NCI-H1092 treated with DMSO at 0.1 percent for 48 hours (cell line): ENCODE measurements around the gene KRTAP10-8.

Experiments used
- DNase-seq: peaks from one replicate; lab custom pipeline; 2025; lab: John Stamatoyannopoulos, UW

The KRTAP10-8 gene, protein sequence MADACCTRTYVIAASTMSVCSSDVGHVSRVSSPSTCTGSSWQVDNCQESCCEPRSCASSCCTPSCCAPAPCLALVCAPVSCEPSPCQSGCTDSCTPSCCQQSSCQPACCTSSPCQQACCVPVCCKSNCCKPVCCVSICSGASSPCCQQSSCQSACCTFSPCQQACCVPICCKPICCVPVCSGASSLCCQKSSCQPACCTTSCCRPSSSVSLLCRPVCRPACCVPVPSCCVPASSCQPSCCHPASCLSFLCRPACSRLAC

DNA sequence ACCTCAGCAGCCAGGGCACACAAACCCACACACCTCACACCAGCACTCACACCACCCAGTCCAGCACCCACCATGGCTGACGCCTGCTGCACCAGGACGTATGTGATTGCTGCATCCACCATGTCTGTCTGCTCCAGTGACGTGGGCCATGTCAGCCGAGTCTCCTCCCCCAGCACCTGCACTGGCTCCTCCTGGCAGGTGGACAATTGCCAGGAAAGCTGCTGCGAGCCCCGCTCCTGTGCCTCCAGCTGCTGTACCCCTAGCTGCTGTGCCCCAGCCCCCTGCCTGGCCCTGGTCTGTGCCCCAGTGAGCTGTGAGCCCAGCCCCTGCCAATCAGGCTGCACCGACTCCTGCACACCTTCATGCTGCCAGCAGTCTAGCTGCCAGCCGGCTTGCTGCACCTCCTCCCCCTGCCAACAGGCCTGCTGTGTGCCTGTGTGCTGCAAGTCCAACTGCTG, at the start of gene KRTAP10-8:
KRTAP10-8 (plus strand) TSS at position 51 of the 458 bp plus-strand sequence; CDS start at position 73, 22 bp downstream.
- no peak for DNase-seq

DNA sequence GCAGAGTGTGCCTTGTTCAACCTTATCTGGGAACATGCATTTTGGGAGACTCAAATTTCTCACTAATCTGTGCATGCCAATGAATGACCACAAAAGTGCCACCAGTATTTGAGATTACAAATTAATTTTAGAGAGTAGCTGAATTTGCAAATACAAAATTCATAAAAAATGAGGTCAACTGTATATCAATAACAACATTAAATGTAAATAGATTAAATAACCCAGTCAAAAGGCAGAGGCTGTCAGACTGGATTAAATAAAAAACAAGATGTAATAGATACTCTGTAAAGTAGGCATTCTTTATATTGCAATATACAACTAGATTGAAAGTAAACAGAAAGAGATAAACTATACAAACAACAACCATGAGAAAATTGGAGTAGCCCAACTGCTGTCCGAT, 47.8 kb upstream of the KRTAP10-8 start:
- DNase-seq = no peak

DNA sequence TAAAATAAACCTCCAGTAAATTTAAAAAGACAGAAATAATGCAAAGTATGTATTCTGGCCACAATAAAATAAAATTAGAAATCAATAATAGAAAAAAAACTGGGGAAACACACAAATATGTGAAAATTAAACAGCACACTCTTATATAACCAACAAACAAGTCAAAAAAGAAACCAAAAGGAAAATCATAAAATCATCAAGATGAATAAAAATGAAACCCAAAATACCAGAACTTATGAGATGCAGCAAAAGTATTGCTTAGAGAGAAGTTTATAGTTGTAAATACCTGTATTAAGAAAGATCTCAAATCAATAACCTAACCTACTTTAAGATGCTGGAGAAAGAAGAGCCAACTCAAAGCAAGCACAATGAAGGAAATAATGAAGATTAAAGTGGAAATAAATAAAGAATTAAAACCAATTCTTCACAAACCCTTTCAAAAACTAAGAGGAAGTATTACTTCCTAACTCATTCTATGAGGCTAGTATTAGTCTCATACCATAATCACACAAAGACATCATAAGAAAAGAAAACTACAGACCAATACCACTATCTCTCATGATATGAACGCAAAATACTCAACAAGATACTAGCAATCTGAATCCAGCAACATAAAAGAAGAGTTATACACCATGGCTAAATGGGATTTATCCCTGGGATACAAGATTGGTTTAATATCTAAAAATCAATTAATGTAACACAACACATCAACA, 46.8 kb upstream of the KRTAP10-8 start:
- DNase-seq = no peak

DNA sequence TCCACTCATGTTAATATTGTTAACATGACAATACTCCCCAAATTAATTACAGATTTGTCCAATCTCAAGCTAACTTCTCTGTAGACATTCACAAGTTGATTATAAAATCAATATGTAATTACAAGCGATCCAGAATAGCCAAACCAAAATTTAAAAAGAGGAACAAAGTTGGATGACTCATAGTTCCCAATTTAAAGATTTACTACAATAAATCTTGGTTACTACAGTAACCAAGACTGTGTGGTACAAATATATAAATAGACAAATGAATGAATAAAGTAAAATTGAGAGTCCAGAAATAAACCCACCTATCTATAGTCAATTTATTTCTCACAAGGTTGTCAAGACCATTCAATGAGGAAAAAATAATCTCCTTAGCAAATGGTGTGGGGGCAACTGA, 45.5 kb upstream of the KRTAP10-8 start:
- DNase-seq = no peak

DNA sequence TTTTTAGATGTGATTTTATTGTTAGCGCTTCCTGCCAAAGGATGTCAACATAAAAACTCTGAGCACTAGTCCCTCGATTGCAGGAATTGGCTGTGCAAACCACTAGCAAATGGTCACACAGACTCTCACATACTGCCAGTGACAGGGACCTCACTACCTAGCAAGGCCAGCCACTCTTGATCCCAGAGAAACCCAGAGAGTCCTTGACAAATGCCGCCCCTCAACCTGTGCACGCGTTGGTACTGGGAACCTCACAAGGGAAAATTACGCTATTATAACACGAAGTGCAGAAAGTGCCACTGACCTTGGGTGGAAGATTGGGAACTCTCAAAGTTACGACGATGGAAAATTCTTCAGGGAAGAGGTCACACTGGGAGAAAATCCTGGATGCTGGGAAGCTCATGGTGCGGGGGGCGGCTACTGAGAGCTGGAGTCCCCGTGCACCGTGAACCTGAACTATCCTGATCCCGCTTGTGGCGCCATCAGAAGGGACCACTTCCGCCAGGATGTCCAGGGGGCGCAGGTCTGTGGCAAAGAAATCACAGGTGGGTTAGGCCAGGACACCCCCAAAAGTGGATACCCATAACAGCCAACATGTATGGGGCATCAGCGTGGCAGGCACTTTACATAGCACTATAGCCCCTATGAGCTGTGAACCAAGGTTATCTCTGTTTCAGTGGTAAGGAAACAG, 44.3 kb upstream of the KRTAP10-8 start:
- no peak for DNase-seq

DNA sequence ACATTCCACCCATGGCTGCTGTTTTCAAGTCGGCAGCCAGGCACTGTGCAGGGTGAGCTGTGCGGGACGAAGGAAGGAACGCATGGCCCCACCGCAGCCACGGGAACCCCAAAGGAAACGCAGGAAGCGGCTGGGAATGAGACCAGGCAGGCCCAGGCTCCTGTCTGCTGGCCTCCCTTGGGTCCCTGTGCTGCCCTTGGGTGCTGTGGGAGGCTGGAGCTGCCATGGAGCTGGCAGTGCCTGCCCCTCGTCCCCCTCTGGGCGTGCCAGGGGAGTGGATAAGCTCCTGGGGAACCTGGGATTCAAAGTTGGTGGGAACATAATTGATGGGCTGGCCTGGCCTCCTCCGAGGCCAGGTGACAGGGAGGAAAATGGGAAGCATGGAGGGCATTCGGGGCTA, 43.6 kb upstream of the KRTAP10-8 start:
- no peak for DNase-seq

DNA sequence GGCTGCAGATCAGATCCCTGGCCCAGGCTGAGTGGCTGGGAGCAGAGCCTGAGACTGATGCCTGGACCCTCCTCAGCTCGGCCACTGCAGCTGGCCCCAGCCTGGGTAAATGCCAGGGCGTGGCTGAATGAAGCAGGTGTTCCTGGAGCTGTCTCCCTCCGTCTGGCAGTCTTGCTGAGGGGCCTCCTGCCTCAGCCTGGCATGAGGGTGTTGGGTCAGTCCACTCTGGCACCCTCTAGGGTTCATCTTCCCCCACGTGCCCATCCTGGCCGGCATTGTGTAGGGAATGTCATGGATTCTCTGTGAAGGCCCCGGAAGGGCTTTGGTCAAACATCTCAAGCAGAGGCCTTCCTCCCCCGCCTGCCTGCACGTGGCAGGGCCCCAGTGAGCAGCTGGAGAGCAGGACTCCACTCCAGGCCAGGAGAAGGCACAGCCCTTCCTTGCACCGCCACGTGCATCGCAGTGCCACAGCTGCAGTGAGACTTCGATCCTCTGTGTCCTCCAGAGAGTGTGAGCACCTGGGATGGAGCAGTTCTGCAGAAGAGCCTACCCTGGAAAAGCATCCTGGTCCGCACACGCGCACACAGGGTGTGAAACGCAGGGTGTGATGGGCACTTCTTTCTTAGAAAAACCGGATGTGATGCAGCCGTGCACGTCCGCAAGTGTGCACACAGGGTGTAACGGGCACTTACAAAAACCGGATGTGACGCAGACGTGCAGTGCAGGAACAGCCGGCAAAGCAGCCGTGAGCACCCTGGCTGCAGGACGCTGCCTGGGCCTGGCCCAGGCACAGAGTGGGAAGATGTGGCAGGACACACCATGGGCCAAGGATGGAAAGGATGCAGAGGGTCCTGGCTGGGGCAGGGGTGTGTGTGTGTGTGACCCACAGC, 43.0 kb upstream of the KRTAP10-8 start:
- DNase-seq = peak; percentile 44

DNA sequence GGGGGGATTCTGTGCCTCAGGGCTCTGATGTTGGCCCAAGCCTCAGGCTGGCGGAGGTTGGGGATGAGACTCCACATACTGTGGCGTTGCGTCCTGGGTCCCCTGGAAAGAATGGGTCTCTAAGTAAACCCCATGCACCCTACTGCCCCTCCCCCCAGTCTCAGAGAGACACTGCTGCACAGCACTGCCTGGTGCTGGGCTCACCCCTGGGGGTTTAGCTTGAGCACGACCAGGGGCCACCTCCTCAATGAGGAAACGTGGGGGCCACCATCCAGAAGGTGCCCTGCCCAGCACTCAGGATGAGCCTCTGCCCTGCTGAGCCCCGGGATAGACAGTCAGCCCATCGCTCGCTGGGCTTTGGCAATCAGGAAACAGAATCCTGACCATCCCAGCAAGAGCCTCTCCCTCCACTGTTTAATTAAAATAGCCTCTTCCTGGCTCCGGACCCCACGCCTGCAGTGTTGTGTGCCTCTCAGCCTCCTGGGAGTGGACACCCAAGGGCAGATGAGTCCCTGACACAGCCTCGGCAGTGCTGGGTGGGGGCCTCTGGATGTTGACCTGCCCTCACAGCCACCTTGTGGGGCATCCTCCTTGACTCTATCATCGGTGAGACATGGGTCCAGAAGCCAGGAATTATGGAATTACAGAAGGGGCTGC, 41.9 kb upstream of the KRTAP10-8 start:
- no peak for DNase-seq

DNA sequence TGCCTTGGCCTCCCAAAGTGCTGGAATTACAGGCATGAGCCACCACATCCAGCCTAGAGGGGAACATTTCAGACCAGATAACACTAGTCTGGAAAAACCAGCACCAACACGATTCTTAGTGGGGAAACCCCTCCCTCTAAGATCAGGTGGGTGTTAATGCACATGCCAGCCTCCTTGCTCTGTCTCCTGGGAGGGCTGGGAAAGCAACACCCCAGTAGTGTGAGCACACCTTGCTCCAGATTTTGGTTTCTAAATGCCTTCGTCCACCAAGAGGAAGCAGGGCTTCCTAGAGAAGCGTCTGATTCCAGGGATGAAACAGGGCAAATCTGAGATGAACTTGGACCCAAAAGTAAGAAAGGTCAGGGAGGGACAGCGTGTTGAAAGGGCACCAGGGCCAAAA, 40.6 kb upstream of the KRTAP10-8 start:
- no peak for DNase-seq

DNA sequence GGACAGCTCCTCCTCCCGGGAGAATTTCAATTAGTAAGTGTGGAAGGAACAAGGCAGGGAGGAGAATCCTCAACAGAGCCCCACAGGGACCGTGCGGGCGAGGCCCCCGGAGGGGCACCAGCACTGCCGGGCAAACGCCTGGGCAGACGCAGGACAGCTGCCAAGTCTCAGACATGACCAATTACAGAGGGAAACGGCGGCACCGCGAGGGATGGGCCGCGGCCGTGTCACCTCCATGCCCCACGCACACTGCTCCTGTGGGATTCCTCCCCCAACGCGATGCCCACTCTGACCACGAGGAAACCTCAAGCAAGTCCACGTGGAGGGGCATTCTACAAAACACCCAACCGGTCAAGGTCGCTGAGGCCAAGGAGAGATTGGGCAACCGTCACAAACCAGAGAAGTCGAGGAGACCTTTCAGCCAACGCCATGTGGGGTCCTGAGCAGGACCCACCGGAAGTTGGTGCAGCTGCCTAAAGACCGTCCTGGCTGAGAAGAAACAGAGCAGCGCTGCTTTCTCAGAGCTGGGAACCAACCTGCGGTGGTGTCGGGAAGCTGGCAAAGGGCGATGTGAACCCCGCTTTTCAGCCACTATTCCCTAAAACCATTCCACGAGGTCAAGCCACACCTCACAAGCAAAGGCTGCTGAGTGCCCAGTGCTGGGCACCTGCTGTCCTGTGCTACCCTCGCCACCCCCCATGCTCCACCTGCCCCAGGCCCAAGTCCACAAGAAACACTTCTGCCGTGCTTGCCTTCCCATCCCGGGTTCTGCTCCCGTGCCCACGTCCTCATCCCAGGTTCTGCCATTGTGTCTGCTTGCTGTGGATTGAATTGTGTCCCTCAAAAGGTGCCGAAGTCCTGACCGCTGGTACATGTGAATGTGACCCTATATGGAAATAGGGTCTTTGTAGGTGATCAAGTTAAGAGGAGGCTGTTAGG, 39.8 kb upstream of the KRTAP10-8 start:
- DNase-seq = no peak

DNA sequence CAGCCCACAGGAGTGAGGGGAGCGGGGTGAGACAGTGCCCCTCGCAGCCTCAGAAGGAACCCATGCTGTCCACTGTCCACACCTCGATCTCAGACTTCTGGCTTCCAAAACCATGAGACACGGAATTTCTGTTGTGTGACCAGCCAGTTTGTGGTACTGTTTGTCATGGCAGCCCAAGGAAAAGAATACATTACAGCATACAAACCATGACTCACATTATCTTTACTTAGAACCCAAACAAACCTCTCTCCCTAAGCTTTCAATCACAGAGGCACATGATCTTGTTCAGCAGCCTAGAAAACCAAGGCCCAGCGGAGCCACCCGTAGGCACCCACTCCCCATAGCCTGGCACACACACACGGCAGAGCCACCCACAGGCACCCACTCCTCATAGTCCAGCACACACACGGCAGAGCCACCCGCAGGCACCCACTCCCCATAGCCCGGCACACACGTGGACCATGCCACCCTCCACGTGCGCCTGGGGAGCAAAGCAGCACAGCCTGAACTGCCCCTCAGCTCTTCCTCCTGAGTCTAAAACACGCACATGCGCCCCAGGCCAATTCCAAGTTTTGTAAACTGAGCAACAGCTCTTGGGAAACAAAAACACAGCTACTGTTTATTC, 38.8 kb upstream of the KRTAP10-8 start:
- peak; percentile 27 for DNase-seq

DNA sequence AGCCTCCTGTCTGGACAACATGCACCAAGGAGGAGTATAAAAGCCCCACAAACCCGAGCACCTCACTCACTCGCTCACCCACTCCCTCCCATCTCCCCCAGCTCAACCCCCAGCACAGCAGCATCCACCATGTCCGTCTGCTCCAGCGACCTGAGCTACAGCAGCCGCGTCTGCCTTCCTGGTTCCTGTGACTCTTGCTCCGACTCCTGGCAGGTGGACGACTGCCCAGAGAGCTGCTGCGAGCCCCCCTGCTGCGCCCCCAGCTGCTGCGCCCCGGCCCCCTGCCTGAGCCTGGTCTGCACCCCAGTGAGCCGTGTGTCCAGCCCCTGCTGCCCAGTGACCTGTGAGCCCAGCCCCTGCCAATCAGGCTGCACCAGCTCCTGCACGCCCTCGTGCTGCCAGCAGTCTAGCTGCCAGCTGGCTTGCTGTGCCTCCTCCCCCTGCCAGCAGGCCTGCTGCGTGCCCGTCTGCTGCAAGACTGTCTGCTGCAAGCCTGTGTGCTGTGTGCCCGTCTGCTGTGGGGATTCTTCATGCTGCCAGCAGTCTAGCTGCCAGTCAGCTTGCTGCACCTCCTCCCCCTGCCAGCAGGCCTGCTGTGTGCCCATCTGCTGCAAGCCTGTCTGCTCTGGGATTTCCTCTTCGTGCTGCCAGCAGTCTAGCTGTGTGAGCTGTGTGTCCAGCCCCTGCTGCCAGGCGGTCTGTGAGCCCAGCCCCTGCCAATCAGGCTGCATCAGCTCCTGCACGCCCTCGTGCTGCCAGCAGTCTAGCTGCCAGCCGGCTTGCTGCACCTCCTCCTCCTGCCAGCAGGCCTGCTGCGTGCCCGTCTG, 38.0 kb upstream of the KRTAP10-8 start, which contains the start of gene KRTAP10-4:
KRTAP10-4 (plus strand) TSS at position 100 of the 827 bp plus-strand sequence; CDS start at position 130, 30 bp downstream.
- DNase-seq = peak; percentile 27

DNA sequence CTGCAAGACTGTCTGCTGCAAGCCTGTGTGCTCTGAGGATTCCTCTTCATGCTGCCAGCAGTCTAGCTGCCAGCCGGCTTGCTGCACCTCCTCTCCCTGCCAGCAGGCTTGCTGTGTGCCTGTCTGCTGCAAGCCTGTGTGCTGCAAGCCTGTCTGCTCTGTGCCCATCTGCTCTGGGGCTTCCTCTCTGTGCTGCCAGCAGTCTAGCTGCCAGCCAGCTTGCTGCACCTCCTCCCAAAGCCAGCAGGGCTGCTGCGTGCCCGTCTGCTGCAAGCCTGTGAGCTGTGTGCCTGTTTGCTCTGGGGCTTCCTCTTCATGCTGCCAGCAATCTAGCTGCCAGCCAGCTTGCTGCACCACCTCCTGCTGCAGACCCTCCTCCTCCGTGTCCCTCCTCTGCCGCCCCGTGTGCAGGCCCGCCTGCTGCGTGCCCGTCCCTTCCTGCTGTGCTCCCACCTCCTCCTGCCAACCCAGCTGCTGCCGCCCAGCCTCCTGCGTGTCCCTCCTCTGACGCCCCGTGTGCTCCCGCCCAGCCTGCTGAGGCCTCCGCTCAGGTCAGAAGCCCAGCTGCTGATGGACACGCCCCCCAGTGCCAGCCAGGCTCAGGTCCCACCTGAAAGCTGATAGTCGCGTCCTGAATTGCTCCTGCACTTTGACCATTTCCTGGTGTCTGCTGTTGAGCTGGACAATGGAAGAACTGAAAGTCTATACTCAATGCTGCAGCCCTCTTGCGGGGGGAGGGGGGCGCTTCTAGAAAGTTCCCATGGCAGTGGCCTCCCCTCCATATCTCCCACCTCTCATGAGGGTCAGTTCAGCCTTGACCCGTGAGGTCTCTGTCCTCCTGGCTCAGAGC, 37.2 kb upstream of the KRTAP10-8 start:
- no peak for DNase-seq

DNA sequence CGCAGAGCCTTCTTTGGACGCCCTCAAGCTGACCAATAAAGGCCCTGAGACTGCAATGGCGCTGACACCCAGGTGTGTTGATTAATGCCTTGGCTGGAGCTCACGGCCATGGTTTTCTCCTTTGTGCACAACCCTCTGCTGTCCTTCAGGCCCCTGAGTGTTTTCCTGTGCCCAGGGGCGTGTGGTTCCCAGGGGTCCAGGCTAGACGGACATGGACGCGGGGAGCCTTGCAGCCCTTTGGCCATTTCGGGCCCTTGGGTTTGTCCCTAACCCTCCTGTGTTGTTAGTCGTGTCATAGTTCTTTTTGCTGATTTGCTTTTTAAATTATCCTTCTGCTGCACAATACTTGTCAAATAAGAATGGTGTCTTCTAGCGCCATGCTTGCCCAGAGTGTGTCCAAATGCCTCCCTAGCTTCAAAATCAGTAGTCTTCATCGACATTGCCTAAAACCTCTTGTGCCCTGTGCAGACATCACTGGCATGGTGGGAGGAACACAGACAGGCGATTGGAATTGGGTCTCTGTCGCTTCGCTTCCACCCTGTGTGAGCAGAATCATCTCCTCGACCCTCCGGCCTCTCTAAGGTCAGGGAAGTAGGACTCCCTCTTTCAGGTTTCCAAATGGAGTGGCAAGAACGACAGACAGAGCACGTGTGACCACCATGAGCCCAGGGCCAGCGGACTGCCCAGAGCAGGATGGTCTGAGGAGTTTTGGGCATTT, 36.4 kb upstream of the KRTAP10-8 start:
- DNase-seq = no peak

DNA sequence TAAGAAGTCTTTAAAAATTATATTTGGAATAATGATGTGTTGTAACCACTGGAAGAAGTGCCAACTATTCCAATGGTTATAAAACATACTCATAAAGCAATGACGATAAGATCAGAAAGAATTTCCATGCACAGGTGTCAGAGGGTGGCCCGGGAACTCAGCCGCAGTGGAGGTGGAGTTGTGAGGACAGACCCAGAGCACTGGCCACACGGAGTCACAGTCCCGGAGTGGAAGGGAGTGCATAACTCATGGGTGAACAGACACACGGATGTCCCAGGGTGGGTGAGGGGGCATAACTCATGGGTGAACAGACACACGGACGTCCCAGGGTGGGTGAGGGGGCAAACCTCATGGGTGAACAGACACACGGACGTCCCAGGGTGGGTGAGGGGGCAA, 35.9 kb upstream of the KRTAP10-8 start:
- no peak for DNase-seq

DNA sequence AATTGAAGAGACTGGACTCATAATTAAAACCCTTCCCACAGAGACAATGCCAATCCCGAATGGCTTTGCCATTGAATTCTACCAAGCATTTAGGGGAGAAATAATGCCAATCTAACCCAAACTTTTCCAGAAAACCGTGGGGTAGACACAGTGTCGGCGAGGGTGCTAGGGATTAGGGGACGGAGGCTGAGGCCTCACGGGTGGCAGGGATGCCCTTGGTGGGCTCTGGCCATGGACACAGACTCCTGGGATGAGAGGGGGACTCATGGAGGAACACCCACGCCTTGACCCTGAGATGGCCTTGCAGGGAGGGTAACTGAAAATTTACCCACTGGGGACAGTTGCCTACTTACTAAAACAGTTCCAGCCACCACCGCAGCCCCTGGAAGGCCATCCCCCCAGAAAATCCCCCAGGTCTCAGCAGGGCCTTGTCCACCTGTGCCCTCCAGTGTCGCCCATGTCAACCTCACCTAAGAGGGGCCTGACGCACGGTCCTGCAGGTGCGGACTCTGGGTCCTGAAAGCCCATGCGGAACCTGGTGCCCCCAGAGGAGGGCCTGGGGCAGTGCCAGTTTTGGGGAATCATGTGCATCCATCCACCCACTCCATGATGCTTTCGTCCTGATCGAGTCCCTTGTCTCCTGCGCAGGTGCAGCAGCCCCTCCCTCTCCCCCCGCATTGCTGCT, 33.4 kb upstream of the KRTAP10-8 start:
- no peak for DNase-seq
